ENCODE measurements around the gene OXSR1.

GRCh38 chr3:38224357-38224756, 59.0 kb downstream of the OXSR1 start:
- TF ChIP-seq CTCF (IDR thresholded peaks at IDR 0.05 in 8 of 11, conservative IDR thresholded peaks at IDR 0.05 in 3 of 11) (no peak), POLR2A (IDR thresholded peaks at IDR 0.05) (no peak), POLR2AphosphoS5 (IDR thresholded peaks at IDR 0.05) (no peak)

Data from spleen (tissue), 7 donors.